Erythroblast (primary cell): ENCODE results near the gene MEFV.
"Not testable (repeated sequence)": the region's sequence is repeated elsewhere in the genome, so short reads cannot be mapped to it uniquely, and the experiment has no call there.

Experiments
- DNase-seq, 2 experiments: peaks; one replicate each; lab custom pipeline; 2025; lab: John Stamatoyannopoulos, UW
- GATA1 ChIP-seq: IDR thresholded peaks from 2 replicates; pipeline ENCODE4 v1.6.1; 2011; ENCODE audit warnings: low read depth, mild to moderate bottlenecking, control low read depth, low read length, moderate library complexity
- POLR2A ChIP-seq: IDR thresholded peaks from 2 replicates; pipeline ENCODE4 v1.6.1; 2011; ENCODE audit warnings: mild to moderate bottlenecking, low read length

Gene MEFV

GRCh38 chr16:3282103-3282729, 25.8 kb upstream of the MEFV start:
- TF ChIP-seq GATA1, result no peak
- DNase-seq, result peak in 1 of 2 experiments; percentile 90

- DNase-seq, result no peak
- no peak for TF ChIP-seq GATA1
- no peak for TF ChIP-seq POLR2A
These were observed 24.9 kb upstream of the MEFV start for GRCh38 chr16:3281222-3281820.

- no peak for DNase-seq
- TF ChIP-seq GATA1, result no peak
- TF ChIP-seq POLR2A, result no peak
These were observed 20.2 kb upstream of the MEFV start for GRCh38 chr16:3276679-3277078.

GRCh38 chr16:3274947-3275346, 18.5 kb upstream of the MEFV start:
- no peak for TF ChIP-seq GATA1
- no peak for TF ChIP-seq POLR2A

GRCh38 chr16:3274490-3274889, 18.1 kb upstream of the MEFV start:
- DNase-seq, result no peak
- no peak for TF ChIP-seq POLR2A
- TF ChIP-seq GATA1, result no peak

More at GRCh38 chr16:3274947-3275346, 18.5 kb upstream of the MEFV start:
- no peak for DNase-seq

- not testable (repeated sequence) for DNase-seq
These were observed 14.8 kb upstream of the MEFV start for GRCh38 chr16:3271281-3271680.

- DNase-seq, result not testable (repeated sequence)
These were observed 14.3 kb upstream of the MEFV start for GRCh38 chr16:3270718-3271117.

- TF ChIP-seq POLR2A, result no peak
- no peak for TF ChIP-seq GATA1
- DNase-seq, result no peak
These were observed 11.9 kb upstream of the MEFV start for GRCh38 chr16:3268294-3268693.

GRCh38 chr16:3266873-3267537, 10.6 kb upstream of the MEFV start:
- TF ChIP-seq POLR2A (no peak), GATA1 (no peak)
- peak; percentile 58 to 62 for DNase-seq

GRCh38 chr16:3264137-3265036, 8.0 kb upstream of the MEFV start:
- TF ChIP-seq GATA1, result no peak
- peak; percentile 92 for TF ChIP-seq POLR2A
- DNase-seq, result peak; percentile 98 to 99

GRCh38 chr16:3262517-3262916, 6.1 kb upstream of the MEFV start:
- TF ChIP-seq GATA1, result no peak
- no peak for TF ChIP-seq POLR2A
- peak in 1 of 2 experiments; percentile 19 for DNase-seq

GRCh38 chr16:3259836-3260235, 3.4 kb upstream of the MEFV start:
- TF ChIP-seq GATA1 (no peak), POLR2A (no peak)
- no peak for DNase-seq

GRCh38 chr16:3256866-3257465, 533 bp upstream of the MEFV start:
- TF ChIP-seq POLR2A (no peak), GATA1 (no peak)
- DNase-seq, result no peak
